Coronary artery (tissue), 2 donors: ENCODE data around the gene CNPY4.

Source experiments
- DNase-seq: peaks from one replicate; pipeline ENCODE4 v3.0.0-alpha.2; 2017; ENCODE audit warnings: low spot score
- H3K27ac ChIP-seq, 2 donors: fragments of 200-600 bp; sonication (generic); one replicate each; pipeline ENCODE4 v1.5.1; 2016 to 2019
- H3K4me3 ChIP-seq: fragments of 200-600 bp; sonication (generic); 2 replicates; pipeline ENCODE4 v1.5.1; 2016; ENCODE audit warnings: mild to moderate bottlenecking, moderate library complexity
- TF ChIP-seq, protein P1 (sequence below): fragments of 200-600 bp; sonication (generic); IDR thresholded peaks from one replicate; pipeline ENCODE4 v1.5.1; 2019; ENCODE audit warnings: antibody characterized with exemption

CNPY4 gene

DNA sequence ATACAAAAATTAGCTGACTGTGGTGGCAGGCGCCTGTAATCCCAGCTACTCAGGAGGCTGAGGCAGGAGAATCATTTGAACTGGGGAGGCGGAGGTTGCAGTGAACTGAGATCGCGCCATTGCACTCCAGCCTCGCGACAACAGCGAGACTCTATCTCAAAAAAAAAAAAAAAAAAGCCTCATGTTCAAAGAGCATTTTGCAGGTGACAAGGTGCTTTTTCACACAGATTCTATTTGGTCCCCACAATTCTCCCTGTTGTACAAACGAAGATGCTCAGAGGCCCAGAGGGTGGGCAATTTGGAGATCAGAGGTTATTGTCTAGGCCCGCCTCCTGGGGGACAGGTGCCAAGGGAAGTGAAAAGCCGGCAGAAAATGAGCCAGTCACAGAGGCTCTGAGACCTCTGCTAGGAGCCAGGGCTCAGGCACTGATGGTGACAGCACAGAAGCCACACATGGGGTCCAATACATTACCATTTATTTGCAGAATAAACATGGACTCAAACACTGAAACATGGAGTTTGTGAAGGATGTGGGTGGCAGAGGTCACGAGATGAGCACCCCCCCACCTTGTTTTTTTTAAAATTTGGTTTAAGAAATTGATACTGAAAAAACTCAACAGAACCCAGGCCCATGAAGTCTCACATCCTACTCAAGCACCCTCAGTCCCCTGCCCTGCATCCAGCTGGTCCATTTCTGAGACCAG lies 49.9 kb downstream of the CNPY4 start:
- Histone ChIP-seq H3K4me3 (peak overlapping the region; percentile 68), H3K27ac (peak overlapping the region in 1 of 2 donors; percentile 81)
- DNase-seq = no peak
- TF ChIP-seq, protein P1, sequence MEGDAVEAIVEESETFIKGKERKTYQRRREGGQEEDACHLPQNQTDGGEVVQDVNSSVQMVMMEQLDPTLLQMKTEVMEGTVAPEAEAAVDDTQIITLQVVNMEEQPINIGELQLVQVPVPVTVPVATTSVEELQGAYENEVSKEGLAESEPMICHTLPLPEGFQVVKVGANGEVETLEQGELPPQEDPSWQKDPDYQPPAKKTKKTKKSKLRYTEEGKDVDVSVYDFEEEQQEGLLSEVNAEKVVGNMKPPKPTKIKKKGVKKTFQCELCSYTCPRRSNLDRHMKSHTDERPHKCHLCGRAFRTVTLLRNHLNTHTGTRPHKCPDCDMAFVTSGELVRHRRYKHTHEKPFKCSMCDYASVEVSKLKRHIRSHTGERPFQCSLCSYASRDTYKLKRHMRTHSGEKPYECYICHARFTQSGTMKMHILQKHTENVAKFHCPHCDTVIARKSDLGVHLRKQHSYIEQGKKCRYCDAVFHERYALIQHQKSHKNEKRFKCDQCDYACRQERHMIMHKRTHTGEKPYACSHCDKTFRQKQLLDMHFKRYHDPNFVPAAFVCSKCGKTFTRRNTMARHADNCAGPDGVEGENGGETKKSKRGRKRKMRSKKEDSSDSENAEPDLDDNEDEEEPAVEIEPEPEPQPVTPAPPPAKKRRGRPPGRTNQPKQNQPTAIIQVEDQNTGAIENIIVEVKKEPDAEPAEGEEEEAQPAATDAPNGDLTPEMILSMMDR = no peak

GRCh38 chr7:100170101-100170897 lies 50.9 kb downstream of the CNPY4 start:
- Histone ChIP-seq H3K4me3 (no peak overlapping the region), H3K27ac (no peak overlapping the region)
- TF ChIP-seq, protein P1 = no peak
- no peak for DNase-seq

- Histone ChIP-seq H3K4me3 (peak overlapping the region; percentile 72), H3K27ac (no peak overlapping the region)
- no peak for DNase-seq
- TF ChIP-seq, protein P1 = no peak
Measured at GRCh38 chr7:100171087-100171681, 51.8 kb downstream of the CNPY4 start.

DNA sequence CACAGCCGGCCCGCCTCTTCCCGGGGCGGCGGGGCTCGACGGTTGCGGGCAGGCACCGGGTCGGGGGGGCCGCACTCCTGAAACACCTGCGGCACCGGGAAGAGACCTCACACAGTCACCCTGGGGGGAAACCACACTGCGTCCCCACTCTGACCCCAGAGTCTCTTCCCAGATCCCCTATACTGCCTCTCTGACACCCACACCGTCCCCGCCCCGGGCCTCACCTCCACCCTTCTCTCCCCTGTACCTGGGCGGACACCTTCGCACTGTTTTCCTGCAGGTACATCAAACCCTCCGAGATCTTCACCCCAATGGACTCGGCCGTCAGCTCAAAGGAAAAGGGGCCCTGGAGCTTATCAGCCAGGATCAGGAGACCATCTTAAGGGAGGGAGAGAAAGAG lies 52.4 kb downstream of the CNPY4 start:
- H3K27ac ChIP-seq = no peak overlapping the region
- TF ChIP-seq, protein P1 = no peak
- peak overlapping the region; percentile 72 for H3K4me3 ChIP-seq
- no peak for DNase-seq

DNA sequence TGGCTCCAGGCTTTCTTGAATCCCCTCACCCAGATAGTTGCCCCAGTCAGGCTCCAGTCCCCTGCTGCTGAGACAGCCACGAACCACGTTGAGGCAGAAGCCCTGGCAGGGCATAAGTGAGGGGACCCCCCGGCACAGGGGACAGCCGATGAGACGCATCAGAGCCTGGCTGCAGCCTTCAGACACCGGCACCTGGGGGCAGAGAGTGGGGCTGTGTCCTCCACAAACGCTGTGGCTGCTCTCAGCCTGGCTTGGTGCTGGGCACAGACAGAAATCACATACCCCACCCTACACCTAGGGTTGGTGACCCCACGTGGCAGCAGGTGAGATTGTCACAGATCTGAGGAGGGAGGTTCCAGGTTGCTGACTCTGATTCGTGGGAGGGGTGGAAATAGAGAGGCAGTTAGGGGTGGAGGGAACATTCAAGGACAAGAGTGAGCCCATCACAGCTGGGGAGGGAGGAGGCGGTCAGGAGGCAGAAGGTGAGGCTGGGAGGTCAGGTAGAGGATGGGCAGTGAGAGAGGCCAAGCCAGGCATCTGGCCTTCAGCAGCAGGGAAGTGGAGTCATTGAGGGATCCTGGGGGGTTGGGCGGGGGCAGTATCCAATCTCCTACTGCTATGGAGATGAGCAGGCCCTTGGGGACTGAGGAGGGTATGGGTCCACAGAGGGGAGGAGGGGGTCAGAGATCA lies 54.5 kb downstream of the CNPY4 start:
- H3K27ac ChIP-seq = no peak overlapping the region
- TF ChIP-seq, protein P1 = no peak
- H3K4me3 ChIP-seq = no peak overlapping the region
- no peak for DNase-seq

DNA sequence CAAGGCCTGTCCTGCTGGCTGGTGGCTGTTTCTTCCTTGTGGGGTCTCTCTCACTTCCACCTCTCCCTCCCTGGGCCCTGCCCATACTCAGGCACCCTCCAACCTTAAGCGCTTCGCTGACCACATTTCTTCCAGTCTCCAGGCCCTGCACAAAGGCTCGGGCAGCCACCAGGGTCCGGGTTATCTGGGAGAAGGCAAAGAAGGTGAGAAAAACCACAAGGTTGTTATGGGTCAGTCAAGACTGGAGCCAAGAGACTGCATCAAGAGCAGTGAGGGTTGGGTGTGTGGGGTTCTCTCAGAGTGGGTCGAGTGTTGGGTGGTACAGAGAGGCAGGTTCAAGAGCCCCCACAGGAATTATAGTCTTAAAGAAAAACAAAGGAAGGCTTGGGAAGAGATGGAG lies 55.1 kb downstream of the CNPY4 start:
- no peak overlapping the region for H3K4me3 ChIP-seq
- no peak for DNase-seq
- TF ChIP-seq, protein P1 = no peak
- H3K27ac ChIP-seq = no peak overlapping the region
